ENCODE data around the gene DDX47.
A peak's percentile ranks its signal among the peaks of the same experiment; 100 is the strongest.

DDX47 gene

GRCh38 chr12:12812618-12813119 lies 477 bp upstream of the DDX47 start:
- peak; percentile 6; the same call in 2 of the 3 replicates for ATAC-seq
- TF ChIP-seq ARNTL (CRISPR knock-in tag; IDR thresholded peaks at IDR 0.05; ENCODE audit: borderline replicate concordance, low read depth), result no peak
- no peak for TF ChIP-seq PPARA (CRISPR knock-in tag; IDR thresholded peaks at IDR 0.05; ENCODE audit: borderline replicate concordance)
- TF ChIP-seq PATZ1 (CRISPR knock-in tag; IDR thresholded peaks at IDR 0.05; ENCODE audit: borderline replicate concordance), result no peak
- no peak for TF ChIP-seq TSHZ2 (CRISPR knock-in tag; IDR thresholded peaks at IDR 0.05)
- TF ChIP-seq SNAI2 (CRISPR knock-in tag; IDR thresholded peaks at IDR 0.05), result no peak
- TF ChIP-seq ZC3H10 (CRISPR knock-in tag; IDR thresholded peaks at IDR 0.05), result no peak
- TF ChIP-seq ESRRG (CRISPR knock-in tag; IDR thresholded peaks at IDR 0.05), result no peak
- no peak for TF ChIP-seq ZNF565 (CRISPR knock-in tag; conservative IDR thresholded peaks at IDR 0.05; ENCODE audit: low read depth)
- no peak for TF ChIP-seq TOX (CRISPR knock-in tag; IDR thresholded peaks at IDR 0.05; ENCODE audit: borderline replicate concordance)
- TF ChIP-seq ZFP30 (CRISPR knock-in tag; IDR thresholded peaks at IDR 0.05), result no peak
- no peak for TF ChIP-seq BACH2 (CRISPR knock-in tag; IDR thresholded peaks at IDR 0.05; ENCODE audit: borderline replicate concordance)
- TF ChIP-seq OSR1 (CRISPR knock-in tag; IDR thresholded peaks at IDR 0.05), result no peak
- no peak for TF ChIP-seq CREB5 (CRISPR knock-in tag; IDR thresholded peaks at IDR 0.05; ENCODE audit: low read depth)
- no peak for TF ChIP-seq TCF4 (CRISPR knock-in tag; IDR thresholded peaks at IDR 0.05; ENCODE audit: borderline replicate concordance)
- no peak for TF ChIP-seq POU6F1 (CRISPR knock-in tag; IDR thresholded peaks at IDR 0.05; ENCODE audit: borderline replicate concordance, low read depth)
- no peak for TF ChIP-seq ZNF70 (CRISPR knock-in tag; IDR thresholded peaks at IDR 0.05)

- TF ChIP-seq PATZ1 (CRISPR knock-in tag; IDR thresholded peaks at IDR 0.05; ENCODE audit: borderline replicate concordance) (no peak), PPARA (CRISPR knock-in tag; IDR thresholded peaks at IDR 0.05; ENCODE audit: borderline replicate concordance) (no peak), CSRNP3 (CRISPR knock-in tag; IDR thresholded peaks at IDR 0.05) (no peak), POU6F1 (CRISPR knock-in tag; IDR thresholded peaks at IDR 0.05; ENCODE audit: borderline replicate concordance, low read depth) (no peak), ZFP3 (CRISPR knock-in tag; IDR thresholded peaks at IDR 0.05) (no peak), ISL1 (CRISPR knock-in tag; IDR thresholded peaks at IDR 0.05) (no peak), TSHZ2 (CRISPR knock-in tag; IDR thresholded peaks at IDR 0.05) (no peak), ESRRG (CRISPR knock-in tag; IDR thresholded peaks at IDR 0.05) (no peak), CSDC2 (CRISPR knock-in tag; IDR thresholded peaks at IDR 0.05) (no peak), ARNTL (CRISPR knock-in tag; IDR thresholded peaks at IDR 0.05; ENCODE audit: borderline replicate concordance, low read depth) (no peak), RARB (CRISPR knock-in tag; IDR thresholded peaks at IDR 0.05) (no peak), ZFP30 (CRISPR knock-in tag; IDR thresholded peaks at IDR 0.05) (no peak), TOX (CRISPR knock-in tag; IDR thresholded peaks at IDR 0.05; ENCODE audit: borderline replicate concordance) (no peak), ZNF70 (CRISPR knock-in tag; IDR thresholded peaks at IDR 0.05) (no peak), ZNF8 (CRISPR knock-in tag; IDR thresholded peaks at IDR 0.05) (no peak), ZC3H10 (CRISPR knock-in tag; IDR thresholded peaks at IDR 0.05) (no peak), SNAI2 (CRISPR knock-in tag; IDR thresholded peaks at IDR 0.05) (no peak), GLIS3 (CRISPR knock-in tag; IDR thresholded peaks at IDR 0.05) (no peak)
- no peak for ATAC-seq
Observed at GRCh38 chr12:12817616-12818015, 4.5 kb downstream of the DDX47 start.
